HepG2 (cell line): Measurements from ENCODE around the gene TIMM44. TPM values are rescaled to one million over a fixed set of nuclear protein-coding genes. Genes with fewer than 3 reads are reported as not detected.

Experiments used
- DR1 ChIP-seq: sonication (generic); formaldehyde crosslinking; IDR thresholded peaks from 2 replicates; pipeline ENCODE4 v1.8.0; 2021; ENCODE audit warnings: mild to moderate bottlenecking, missing genetic modification reagents, inconsistent platforms
- FLYWCH1 ChIP-seq: sonication (generic); formaldehyde crosslinking; IDR thresholded peaks from 2 replicates; pipeline ENCODE4 v1.8.1; 2023; ENCODE audit warnings: mild to moderate bottlenecking, missing genetic modification reagents
- FOXO1 ChIP-seq: sonication (generic); formaldehyde crosslinking; IDR thresholded peaks from 2 replicates; pipeline ENCODE4 v1.4.0; 2020; ENCODE audit warnings: missing genetic modification reagents
- GZF1 ChIP-seq: sonication (generic); formaldehyde crosslinking; IDR thresholded peaks from 2 replicates; pipeline ENCODE4 v1.5.1; 2020; ENCODE audit warnings: mild to moderate bottlenecking, missing genetic modification reagents
- IKZF4 ChIP-seq: sonication (generic); formaldehyde crosslinking; IDR thresholded peaks from 2 replicates; pipeline ENCODE4 v1.5.1; 2020; ENCODE audit warnings: borderline replicate concordance, mild to moderate bottlenecking, low read depth, missing genetic modification reagents; ENCODE audit errors: not compliant biosample characterization
- NCOA1 ChIP-seq: sonication (generic); formaldehyde crosslinking; IDR thresholded peaks from 2 replicates; pipeline ENCODE4 v1.9.0; 2021; ENCODE audit warnings: missing genetic modification reagents
- PHB2 ChIP-seq: fragments of 450-650 bp; IDR thresholded peaks from 2 replicates; pipeline ENCODE4 v1.6.1; 2018; ENCODE audit not compliant: partially characterized antibody
- POLR2G ChIP-seq: fragments of 200-400 bp; formaldehyde crosslinking; IDR thresholded peaks from 2 replicates; pipeline ENCODE4 v1.6.1; 2018; ENCODE audit warnings: mild to moderate bottlenecking, low read depth, low read length, moderate library complexity
- RXRA ChIP-seq: sonication (generic); formaldehyde crosslinking; IDR thresholded peaks from 2 replicates; pipeline ENCODE4 v1.5.1; 2020; ENCODE audit warnings: missing genetic modification reagents
- SIN3B ChIP-seq: fragments of 150-350 bp; IDR thresholded peaks from 2 replicates; pipeline ENCODE4 v1.6.1; 2014; ENCODE audit warnings: low read length
- ZNF547 ChIP-seq: sonication (generic); formaldehyde crosslinking; IDR thresholded peaks from 2 replicates; pipeline ENCODE4 v1.5.1; 2020; ENCODE audit warnings: mild to moderate bottlenecking, missing genetic modification reagents
- ZNF709 ChIP-seq: sonication (generic); formaldehyde crosslinking; IDR thresholded peaks from 2 replicates; pipeline ENCODE4 v1.5.0; 2020; ENCODE audit warnings: mild to moderate bottlenecking, missing genetic modification reagents
- ZNF724P ChIP-seq: sonication (generic); formaldehyde crosslinking; IDR thresholded peaks from 2 replicates; pipeline ENCODE4 v1.8.0; 2022; ENCODE audit warnings: missing genetic modification reagents, borderline replicate concordance
- polyA plus RNA-seq, 8 experiments: library from polyadenylated mRNA; depleted of rRNA in 3 of 8; stranded (reverse) in 7 of 8; unstranded in 1 of 8; fragments of >200 nt; fragmentation: Illumina TruSeq in 4 of 8; extraction: Trizol in 4 of 8; gene quantifications; 2 replicates each; pipeline versions ENCODE4 v1.2.1 to v1.2.3, GENCODE V29; 2011 to 2016; ENCODE audit warnings: low read depth in 4 of 8, missing spikeins in 1 of 8, mixed read lengths in 1 of 8; ENCODE audit not compliant: insufficient read depth in 1 of 8
- total RNA-seq, 5 experiments: library from RNA; depleted of rRNA; stranded (reverse); fragments of >200 nt; fragmentation: Illumina TruSeq; extraction: Trizol; gene quantifications; 2 replicates each; pipeline ENCODE4 v1.2.3, GENCODE V29; 2016; ENCODE audit warnings: low read depth in 1 of 5
- TF ChIP-seq, protein P1 (sequence below): sonication (generic); formaldehyde crosslinking; IDR thresholded peaks from 2 replicates; pipeline ENCODE4 v1.5.1; 2020; ENCODE audit warnings: mild to moderate bottlenecking, missing genetic modification reagents, borderline replicate concordance
- TF ChIP-seq, protein P2 (sequence below): sonication (generic); formaldehyde crosslinking; IDR thresholded peaks from 2 replicates; pipeline ENCODE4 v1.4.0; 2020; ENCODE audit warnings: missing genetic modification reagents
- TF ChIP-seq, protein P3 (sequence below): sonication (generic); formaldehyde crosslinking; IDR thresholded peaks from 2 replicates; pipeline ENCODE4 v1.5.1; 2020; ENCODE audit warnings: missing genetic modification reagents, mild to moderate bottlenecking, borderline replicate concordance
- TF ChIP-seq, protein P4 (sequence below): IDR thresholded peaks from 2 replicates; pipeline ENCODE4 v1.6.1; 2016; ENCODE audit warnings: low read depth, control low read depth
- TF ChIP-seq, protein P5 (sequence below): IDR thresholded peaks from 2 replicates; pipeline ENCODE4 v1.6.1; 2016; ENCODE audit warnings: mild to moderate bottlenecking, missing biosample characterization, missing genetic modification reagents
- TF ChIP-seq, protein P6 (sequence below): sonication (generic); formaldehyde crosslinking; IDR thresholded peaks from 2 replicates; pipeline ENCODE4 v1.8.1; 2023; ENCODE audit warnings: mild to moderate bottlenecking, missing genetic modification reagents, borderline replicate concordance

Gene TIMM44
- total and polyA plus RNA-seq, 2 of the 13 experiments (the other 11 are each of a cell fraction or from before 2014, with no cell fraction given), result 42.9 to 72.6 TPM

DNA sequence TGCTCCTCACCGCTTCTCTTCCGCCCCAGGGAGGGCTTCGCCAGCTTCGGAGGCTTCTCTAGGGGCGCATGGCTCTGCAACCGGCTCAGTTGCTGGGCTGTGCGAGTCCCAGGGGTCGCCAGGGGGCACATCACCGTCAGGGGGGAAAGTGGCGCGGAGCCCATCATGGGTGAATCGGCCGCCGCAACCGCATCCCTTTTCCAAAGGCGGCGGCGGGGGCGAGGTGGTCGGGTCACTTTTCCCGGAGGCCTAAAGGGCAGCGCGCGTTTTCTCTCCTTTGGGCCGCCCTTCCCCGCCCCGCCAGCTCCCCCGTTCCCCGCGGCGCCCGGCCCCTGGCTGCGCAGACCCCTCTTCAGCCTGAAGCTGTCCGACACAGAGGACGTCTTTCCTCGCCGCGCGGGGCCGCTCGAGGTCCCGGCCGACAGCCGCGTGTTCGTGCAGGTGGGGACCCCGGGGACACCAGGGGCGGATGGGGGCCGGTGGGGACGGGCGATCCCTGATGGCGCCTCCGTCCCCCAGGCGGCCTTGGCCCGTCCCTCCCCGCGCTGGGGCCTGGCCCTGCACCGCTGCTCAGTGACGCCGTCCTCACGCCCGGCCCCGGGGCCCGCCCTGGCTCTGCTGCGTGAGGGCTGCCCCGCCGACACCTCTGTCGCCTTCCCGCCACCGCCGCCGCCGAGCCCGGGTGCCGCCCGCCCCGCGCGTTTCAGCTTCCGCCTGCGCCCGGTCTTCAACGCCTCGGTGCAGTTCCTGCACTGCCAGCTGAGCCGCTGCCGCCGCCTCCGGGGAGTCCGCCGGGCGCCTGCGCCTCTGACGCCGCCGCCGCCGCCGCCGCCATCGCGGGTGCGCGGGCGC lies 27.1 kb downstream of the TIMM44 start (continued):
- TF ChIP-seq, protein P1, sequence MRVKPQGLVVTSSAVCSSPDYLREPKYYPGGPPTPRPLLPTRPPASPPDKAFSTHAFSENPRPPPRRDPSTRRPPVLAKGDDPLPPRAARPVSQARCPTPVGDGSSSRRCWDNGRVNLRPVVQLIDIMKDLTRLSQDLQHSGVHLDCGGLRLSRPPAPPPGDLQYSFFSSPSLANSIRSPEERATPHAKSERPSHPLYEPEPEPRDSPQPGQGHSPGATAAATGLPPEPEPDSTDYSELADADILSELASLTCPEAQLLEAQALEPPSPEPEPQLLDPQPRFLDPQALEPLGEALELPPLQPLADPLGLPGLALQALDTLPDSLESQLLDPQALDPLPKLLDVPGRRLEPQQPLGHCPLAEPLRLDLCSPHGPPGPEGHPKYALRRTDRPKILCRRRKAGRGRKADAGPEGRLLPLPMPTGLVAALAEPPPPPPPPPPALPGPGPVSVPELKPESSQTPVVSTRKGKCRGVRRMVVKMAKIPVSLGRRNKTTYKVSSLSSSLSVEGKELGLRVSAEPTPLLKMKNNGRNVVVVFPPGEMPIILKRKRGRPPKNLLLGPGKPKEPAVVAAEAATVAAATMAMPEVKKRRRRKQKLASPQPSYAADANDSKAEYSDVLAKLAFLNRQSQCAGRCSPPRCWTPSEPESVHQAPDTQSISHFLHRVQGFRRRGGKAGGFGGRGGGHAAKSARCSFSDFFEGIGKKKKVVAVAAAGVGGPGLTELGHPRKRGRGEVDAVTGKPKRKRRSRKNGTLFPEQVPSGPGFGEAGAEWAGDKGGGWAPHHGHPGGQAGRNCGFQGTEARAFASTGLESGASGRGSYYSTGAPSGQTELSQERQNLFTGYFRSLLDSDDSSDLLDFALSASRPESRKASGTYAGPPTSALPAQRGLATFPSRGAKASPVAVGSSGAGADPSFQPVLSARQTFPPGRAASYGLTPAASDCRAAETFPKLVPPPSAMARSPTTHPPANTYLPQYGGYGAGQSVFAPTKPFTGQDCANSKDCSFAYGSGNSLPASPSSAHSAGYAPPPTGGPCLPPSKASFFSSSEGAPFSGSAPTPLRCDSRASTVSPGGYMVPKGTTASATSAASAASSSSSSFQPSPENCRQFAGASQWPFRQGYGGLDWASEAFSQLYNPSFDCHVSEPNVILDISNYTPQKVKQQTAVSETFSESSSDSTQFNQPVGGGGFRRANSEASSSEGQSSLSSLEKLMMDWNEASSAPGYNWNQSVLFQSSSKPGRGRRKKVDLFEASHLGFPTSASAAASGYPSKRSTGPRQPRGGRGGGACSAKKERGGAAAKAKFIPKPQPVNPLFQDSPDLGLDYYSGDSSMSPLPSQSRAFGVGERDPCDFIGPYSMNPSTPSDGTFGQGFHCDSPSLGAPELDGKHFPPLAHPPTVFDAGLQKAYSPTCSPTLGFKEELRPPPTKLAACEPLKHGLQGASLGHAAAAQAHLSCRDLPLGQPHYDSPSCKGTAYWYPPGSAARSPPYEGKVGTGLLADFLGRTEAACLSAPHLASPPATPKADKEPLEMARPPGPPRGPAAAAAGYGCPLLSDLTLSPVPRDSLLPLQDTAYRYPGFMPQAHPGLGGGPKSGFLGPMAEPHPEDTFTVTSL (CRISPR knock-in tag), result no peak
- TF ChIP-seq POLR2G (peak; percentile 40), SIN3B (no peak), FLYWCH1 (CRISPR knock-in tag) (0 out of 2 replicates have a peak, but pooled peaks have one; percentile 54), ZNF724P (peak; percentile 42; the same call in 1 of the 2 replicates), ZNF709 (peak; percentile 87; the same call in 1 of the 2 replicates), RXRA (CRISPR knock-in tag) (no peak), IKZF4 (CRISPR knock-in tag) (no peak), FOXO1 (0 out of 2 replicates have a peak, but pooled peaks have one; percentile 9), DR1 (CRISPR knock-in tag) (no peak), NCOA1 (CRISPR knock-in tag) (no peak), PHB2 (no peak), ZNF547 (CRISPR knock-in tag) (no peak), GZF1 (CRISPR knock-in tag) (no peak)
- TF ChIP-seq, protein P2, sequence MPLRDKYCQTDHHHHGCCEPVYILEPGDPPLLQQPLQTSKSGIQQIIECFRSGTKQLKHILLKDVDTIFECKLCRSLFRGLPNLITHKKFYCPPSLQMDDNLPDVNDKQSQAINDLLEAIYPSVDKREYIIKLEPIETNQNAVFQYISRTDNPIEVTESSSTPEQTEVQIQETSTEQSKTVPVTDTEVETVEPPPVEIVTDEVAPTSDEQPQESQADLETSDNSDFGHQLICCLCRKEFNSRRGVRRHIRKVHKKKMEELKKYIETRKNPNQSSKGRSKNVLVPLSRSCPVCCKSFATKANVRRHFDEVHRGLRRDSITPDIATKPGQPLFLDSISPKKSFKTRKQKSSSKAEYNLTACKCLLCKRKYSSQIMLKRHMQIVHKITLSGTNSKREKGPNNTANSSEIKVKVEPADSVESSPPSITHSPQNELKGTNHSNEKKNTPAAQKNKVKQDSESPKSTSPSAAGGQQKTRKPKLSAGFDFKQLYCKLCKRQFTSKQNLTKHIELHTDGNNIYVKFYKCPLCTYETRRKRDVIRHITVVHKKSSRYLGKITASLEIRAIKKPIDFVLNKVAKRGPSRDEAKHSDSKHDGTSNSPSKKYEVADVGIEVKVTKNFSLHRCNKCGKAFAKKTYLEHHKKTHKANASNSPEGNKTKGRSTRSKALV, result peak; percentile 69; the same call in 1 of the 2 replicates
- TF ChIP-seq, protein P3, sequence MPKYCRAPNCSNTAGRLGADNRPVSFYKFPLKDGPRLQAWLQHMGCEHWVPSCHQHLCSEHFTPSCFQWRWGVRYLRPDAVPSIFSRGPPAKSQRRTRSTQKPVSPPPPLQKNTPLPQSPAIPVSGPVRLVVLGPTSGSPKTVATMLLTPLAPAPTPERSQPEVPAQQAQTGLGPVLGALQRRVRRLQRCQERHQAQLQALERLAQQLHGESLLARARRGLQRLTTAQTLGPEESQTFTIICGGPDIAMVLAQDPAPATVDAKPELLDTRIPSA (CRISPR knock-in tag), result no peak
- TF ChIP-seq, protein P4, sequence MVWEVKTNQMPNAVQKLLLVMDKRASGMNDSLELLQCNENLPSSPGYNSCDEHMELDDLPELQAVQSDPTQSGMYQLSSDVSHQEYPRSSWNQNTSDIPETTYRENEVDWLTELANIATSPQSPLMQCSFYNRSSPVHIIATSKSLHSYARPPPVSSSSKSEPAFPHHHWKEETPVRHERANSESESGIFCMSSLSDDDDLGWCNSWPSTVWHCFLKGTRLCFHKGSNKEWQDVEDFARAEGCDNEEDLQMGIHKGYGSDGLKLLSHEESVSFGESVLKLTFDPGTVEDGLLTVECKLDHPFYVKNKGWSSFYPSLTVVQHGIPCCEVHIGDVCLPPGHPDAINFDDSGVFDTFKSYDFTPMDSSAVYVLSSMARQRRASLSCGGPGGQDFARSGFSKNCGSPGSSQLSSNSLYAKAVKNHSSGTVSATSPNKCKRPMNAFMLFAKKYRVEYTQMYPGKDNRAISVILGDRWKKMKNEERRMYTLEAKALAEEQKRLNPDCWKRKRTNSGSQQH (CRISPR knock-in tag), result no peak
- TF ChIP-seq, protein P5, sequence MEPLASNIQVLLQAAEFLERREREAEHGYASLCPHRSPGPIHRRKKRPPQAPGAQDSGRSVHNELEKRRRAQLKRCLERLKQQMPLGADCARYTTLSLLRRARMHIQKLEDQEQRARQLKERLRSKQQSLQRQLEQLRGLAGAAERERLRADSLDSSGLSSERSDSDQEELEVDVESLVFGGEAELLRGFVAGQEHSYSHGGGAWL (CRISPR knock-in tag), result no peak
- TF ChIP-seq, protein P6, sequence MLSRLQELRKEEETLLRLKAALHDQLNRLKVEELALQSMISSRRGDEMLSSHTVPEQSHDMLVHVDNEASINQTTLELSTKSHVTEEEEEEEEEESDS (CRISPR knock-in tag), result no peak
